Adrenal gland (tissue), 12 donors: ENCODE results near the gene PLEKHN1. TPM values are rescaled to one million over a fixed set of nuclear protein-coding genes. Genes with fewer than 3 reads are reported as not detected.

ENCODE experiments used
- DNase-seq, 7 donors: peaks; one replicate each; pipeline ENCODE4 v3.0.0-alpha.2; 2019 to 2020
- H3K27ac ChIP-seq, 5 donors: fragments of 200-600 bp; sonication (generic) in 4 of 5; 1 replicate in 3 of 5; 2 replicates in 2 of 5; pipeline versions ENCODE4 v1.5.1 to v1.8.0; 2016 to 2020; ENCODE audit warnings: mild to moderate bottlenecking in 1 of 5
- H3K27me3 ChIP-seq: fragments of 200-600 bp; 2 replicates; pipeline ENCODE4 v1.8.0; 2021
- H3K36me3 ChIP-seq, 2 donors: fragments of 200-600 bp; replicated peaks in 1 of 2; 1 replicate in 1 of 2; 2 replicates in 1 of 2; pipeline versions ENCODE4 v1.5.1 to v1.8.0; 2018 to 2022
- H3K4me1 ChIP-seq, 2 donors: fragments of 200-600 bp; replicated peaks in 1 of 2; 1 replicate in 1 of 2; 2 replicates in 1 of 2; pipeline versions ENCODE4 v1.5.1 to v1.8.0; 2018 to 2021
- H3K4me3 ChIP-seq, 4 donors: fragments of 200-600 bp; sonication (generic) in 3 of 4; one replicate each; pipeline ENCODE4 v1.5.1; 2016 to 2018
- H3K9me3 ChIP-seq, 3 donors: fragments of 200-600 bp; sonication (generic) in 1 of 3; replicated peaks in 1 of 3; 1 replicate in 2 of 3; 2 replicates in 1 of 3; pipeline versions ENCODE4 v1.5.1 to v1.8.0; 2016 to 2021
- CTCF ChIP-seq, 6 experiments: fragments of 450-650 bp in 4 of 6; fragments of 200-600 bp in 2 of 6; sonication (generic) in 1 of 6; IDR thresholded peaks; 1 replicate in 5 of 6; 2 replicates in 1 of 6; pipeline versions ENCODE4 v1.5.1 to v1.8.0; 2016 to 2021; ENCODE audit warnings: antibody characterized with exemption in 6 of 6, mild to moderate bottlenecking in 2 of 6, moderate library complexity in 1 of 6
- POLR2A ChIP-seq, 2 donors: fragments of 450-650 bp; IDR thresholded peaks; one replicate each; pipeline ENCODE4 v1.6.1; 2017; ENCODE audit warnings: antibody characterized with exemption in 2 of 2, mild to moderate bottlenecking in 2 of 2, moderate library complexity in 1 of 2
- WGBS, 4 donors: extraction: QIAGEN DNeasy Blood & Tissue Kit in 2 of 4; methylation state at CpG; one replicate each; pipeline versions ENCODE4 v1.1.5 to v1.1.7; 2013 to 2017; 5-methylcytosine and 5-hydroxymethylcytosine counted together
- intact Hi-C, 2 donors: fragments of 100-400 bp; cut with DNase I; formaldehyde crosslinking; loops; one replicate each; pipeline versions ENCODE4 v1.14.1 to v1.15.0; 2022 to 2023
- polyA plus RNA-seq, 3 donors: library from polyadenylated mRNA; stranded (reverse); fragments of 200-250 nt in 2 of 3; fragments of 350-450 nt in 1 of 3; fragmentation: Illumina TruSeq in 1 of 3; extraction: RNeasy Lipid Tissue Mini Kit (QIAGEN cat#74804) in 1 of 3; gene quantifications; one replicate each; pipeline ENCODE4 v1.2.3, GENCODE V29; 2013 to 2014
- total RNA-seq, 9 donors: library from RNA; depleted of rRNA in 4 of 9; stranded (reverse); fragments of >200 nt in 4 of 9; fragments of 120-200 nt in 1 of 9; fragmentation: NEBNext Ultra II Directional in 1 of 9; extraction: Animal tissue kit (Norgen Biotek cat#: 25700) in 1 of 9; gene quantifications; one replicate each; pipeline versions ENCODE4 v1.1.0 to v1.2.4, GENCODE V29; 2013 to 2023
- donor health status: healthy with polysubstance abuse.
- donor health status: Bipolar disorder and iron deficiency.
- donor health status: DM: yes; HTN: yes; CAD: no.
- donor health status: DM: no; HTN: no; CAD: no.
- donor health status: DM: no; HTN: no; CAD: no.
- donor health status: DM: yes; HTN: yes; CAD: no.

The PLEKHN1 gene
- total and polyA plus RNA-seq, 12 donors: 0.05 to 10.5 (median 1.3) TPM; not detected in 3

DNA sequence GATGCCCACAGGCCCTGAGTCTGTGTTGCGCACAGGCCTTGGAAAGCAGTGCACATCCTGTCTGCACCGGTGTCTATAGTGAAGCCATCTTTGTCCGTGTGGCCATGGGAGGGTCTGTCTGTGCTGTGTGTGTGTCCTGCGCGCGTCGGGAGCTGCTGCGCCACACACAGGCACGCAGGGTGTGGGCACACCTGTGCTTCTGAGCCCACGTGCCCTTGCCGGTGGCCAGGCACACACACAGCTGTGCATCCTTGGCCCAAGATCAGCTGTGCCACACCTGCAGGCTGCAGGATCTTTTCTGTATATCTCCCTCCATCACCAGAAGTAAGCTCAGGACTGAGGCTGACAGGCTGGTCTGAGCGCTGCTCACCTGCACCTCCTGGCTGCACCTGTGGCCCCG, 45.8 kb upstream of the PLEKHN1 start:
- intact Hi-C loops: no loop called here
- Histone ChIP-seq H3K27me3 (peaks cover 62% of the 10 kb centered on the region), H3K27ac (no peak overlapping the region), H3K4me3 (no peak overlapping the region), H3K9me3 (no peaks in the 10 kb centered on the region), H3K36me3 (no peaks in the 10 kb centered on the region), H3K4me1 (peaks cover 14 to 43% of the 10 kb centered on the region in 2 donors)
- 8 to 18% (median 11%) methylated on average over 6 to 13 of the region's 13 CpGs for WGBS, 4 donors
- TF ChIP-seq POLR2A (IDR thresholded peaks at IDR 0.05): no peak
- TF ChIP-seq CTCF (IDR thresholded peaks at IDR 0.05): no peak
- DNase-seq: no peak

GRCh38 chr1:921011-921837, 45.1 kb upstream of the PLEKHN1 start:
- WGBS, 4 donors: 23 to 50% (median 33%) methylated on average over 17 to 38 of the region's 38 CpGs
- no peak overlapping the region for H3K4me3 ChIP-seq
- no peaks in the 10 kb centered on the region for H3K36me3 ChIP-seq
- peak; percentile 22 to 61 (median 46) for TF ChIP-seq CTCF (IDR thresholded peaks at IDR 0.05)
- no peak for TF ChIP-seq POLR2A (IDR thresholded peaks at IDR 0.05)
- peak in 5 of 7 donors; percentile 53 to 70 (median 62) for DNase-seq
- no peaks in the 10 kb centered on the region for H3K9me3 ChIP-seq
- H3K4me1 ChIP-seq: peaks cover 13 to 40% of the 10 kb centered on the region in 2 donors
- no peak overlapping the region for H3K27ac ChIP-seq
- H3K27me3 ChIP-seq: peaks cover 63% of the 10 kb centered on the region
- intact Hi-C loops: no loop called here

- H3K4me1 ChIP-seq: peaks cover 3 to 24% of the 10 kb centered on the region in 2 donors
- intact Hi-C loops: no loop called here
- peak; percentile 64 to 87 (median 79) for DNase-seq
- WGBS, 4 donors: 5 to 21% (median 8%) methylated on average over 16 to 72 of the region's 72 CpGs
- H3K9me3 ChIP-seq: no peaks in the 10 kb centered on the region
- H3K27ac ChIP-seq: peak within 1 kb of the TSS in 2 of 5 donors; percentile 62 to 69
- no peaks in the 10 kb centered on the region for H3K36me3 ChIP-seq
- H3K4me3 ChIP-seq: peak within 1 kb of the TSS in 2 of 4 donors; percentile 9 to 61
- H3K27me3 ChIP-seq: peaks cover 64% of the 10 kb centered on the region
- TF ChIP-seq POLR2A (IDR thresholded peaks at IDR 0.05) (no peak), CTCF (IDR thresholded peaks at IDR 0.05) (no peak)
These were observed 42.9 kb upstream of the PLEKHN1 start, which contains the start of gene SAMD11 for GRCh38 chr1:923131-923990. Gene SAMD11, plus strand, starts transcription at chr1:923923. Its CDS starts 509 bp downstream, at chr1:924432.
